Activated B cell treated with CpG ODN at 0.5 μM for 24 hours (primary cell): ENCODE data around the gene LEKR1. TPM values are rescaled to one million over a fixed set of nuclear protein-coding genes. Genes with fewer than 3 reads are reported as not detected.

ENCODE experiments used
- ATAC-seq: fragments of 200-7000 bp; cut with Tn5 transposase; one replicate; pipeline ENCODE4 v1.10.0; 2021; ENCODE audit warnings: low read depth, mild to moderate bottlenecking, moderate library complexity
- CTCF ChIA-PET: fragments of 350-600 bp; sonication (Branson Sonifier 250); formaldehyde crosslinking; loops from one replicate; lab custom pipeline; 2021; ENCODE audit warnings: antibody characterized with exemption; lab: Charles Lee
- POLR2A ChIA-PET: fragments of 350-600 bp; sonication (Branson Sonifier 250); formaldehyde crosslinking; loops from one replicate; lab custom pipeline; 2021; ENCODE audit warnings: antibody characterized with exemption; lab: Charles Lee
- DNase-seq: peaks from one replicate; pipeline ENCODE4 v3.0.0; 2022
- H3K27ac Mint-ChIP-seq: one replicate; pipeline ENCODE4 v1.8.0; 2020; ENCODE audit warnings: mixed read lengths
- H3K27me3 Mint-ChIP-seq: one replicate; pipeline ENCODE4 v1.8.0; 2021; ENCODE audit warnings: mixed read lengths
- H3K36me3 Mint-ChIP-seq: one replicate; pipeline ENCODE4 v1.8.0; 2021; ENCODE audit warnings: low read depth, mixed read lengths
- H3K4me1 Mint-ChIP-seq: one replicate; pipeline ENCODE4 v1.8.0; 2021; ENCODE audit warnings: mixed read lengths
- H3K4me3 Mint-ChIP-seq: one replicate; pipeline ENCODE4 v1.8.0; 2020; ENCODE audit warnings: mild to moderate bottlenecking, mixed read lengths
- H3K9me3 Mint-ChIP-seq: one replicate; pipeline ENCODE4 v1.8.0; 2020; ENCODE audit warnings: mixed read lengths
- intact Hi-C: fragments of 100-400 bp; cut with micrococcal nuclease; formaldehyde crosslinking; loops from one replicate; pipeline ENCODE4 v1.15.1; 2024
- total RNA-seq: library from RNA; stranded (reverse); gene quantifications from 2 replicates; pipeline ENCODE4 v1.2.3, GENCODE V29; 2022
- TF ChIP-seq, protein P1 (sequence below): fragments of 200-600 bp; IDR thresholded peaks from one replicate; pipeline ENCODE4 v1.8.0; 2022; ENCODE audit warnings: antibody characterized with exemption, mild to moderate bottlenecking

LEKR1 gene
- total RNA-seq, 1 donor from 2014 or later = 2.8 TPM

GRCh38 chr3:157093096-157093495 lies 266.9 kb downstream of the LEKR1 start:
- DNase-seq = no peak
- POLR2A ChIA-PET = no interaction called here
- intact Hi-C loops = no loop called here
- peaks cover 22% of the 10 kb centered on the region for H3K4me1 Mint-ChIP-seq
- H3K9me3 Mint-ChIP-seq = no peaks in the 10 kb centered on the region
- H3K27ac Mint-ChIP-seq = no peak overlapping the region
- H3K4me3 Mint-ChIP-seq = no peak overlapping the region
- no peaks in the 10 kb centered on the region for H3K36me3 Mint-ChIP-seq
- CTCF ChIA-PET = interaction anchor here (1.1 kb wide), 1 partner anchor 44 kb away, joined by 4 read pairs; no protein-coding TSS in a partner anchor
- TF ChIP-seq, protein P1, sequence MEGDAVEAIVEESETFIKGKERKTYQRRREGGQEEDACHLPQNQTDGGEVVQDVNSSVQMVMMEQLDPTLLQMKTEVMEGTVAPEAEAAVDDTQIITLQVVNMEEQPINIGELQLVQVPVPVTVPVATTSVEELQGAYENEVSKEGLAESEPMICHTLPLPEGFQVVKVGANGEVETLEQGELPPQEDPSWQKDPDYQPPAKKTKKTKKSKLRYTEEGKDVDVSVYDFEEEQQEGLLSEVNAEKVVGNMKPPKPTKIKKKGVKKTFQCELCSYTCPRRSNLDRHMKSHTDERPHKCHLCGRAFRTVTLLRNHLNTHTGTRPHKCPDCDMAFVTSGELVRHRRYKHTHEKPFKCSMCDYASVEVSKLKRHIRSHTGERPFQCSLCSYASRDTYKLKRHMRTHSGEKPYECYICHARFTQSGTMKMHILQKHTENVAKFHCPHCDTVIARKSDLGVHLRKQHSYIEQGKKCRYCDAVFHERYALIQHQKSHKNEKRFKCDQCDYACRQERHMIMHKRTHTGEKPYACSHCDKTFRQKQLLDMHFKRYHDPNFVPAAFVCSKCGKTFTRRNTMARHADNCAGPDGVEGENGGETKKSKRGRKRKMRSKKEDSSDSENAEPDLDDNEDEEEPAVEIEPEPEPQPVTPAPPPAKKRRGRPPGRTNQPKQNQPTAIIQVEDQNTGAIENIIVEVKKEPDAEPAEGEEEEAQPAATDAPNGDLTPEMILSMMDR = no peak
- H3K27me3 Mint-ChIP-seq = peaks cover 1% of the 10 kb centered on the region
- ATAC-seq = no peak

GRCh38 chr3:157094301-157094700 lies 268.1 kb downstream of the LEKR1 start:
- Mint-ChIP-seq H3K27ac (no peak overlapping the region), H3K4me3 (no peak overlapping the region), H3K36me3 (no peaks in the 10 kb centered on the region), H3K9me3 (no peaks in the 10 kb centered on the region), H3K27me3 (peaks cover 1% of the 10 kb centered on the region), H3K4me1 (peaks cover 15% of the 10 kb centered on the region)
- ATAC-seq = no peak
- intact Hi-C loops = no loop called here
- no peak for DNase-seq
- TF ChIP-seq, protein P1 = no peak
- ChIA-PET CTCF (no interaction called here), POLR2A (interaction anchor here (0.7 kb wide), 1 partner anchor 81 kb away, joined by 3 read pairs; no protein-coding TSS in a partner anchor)

DNA sequence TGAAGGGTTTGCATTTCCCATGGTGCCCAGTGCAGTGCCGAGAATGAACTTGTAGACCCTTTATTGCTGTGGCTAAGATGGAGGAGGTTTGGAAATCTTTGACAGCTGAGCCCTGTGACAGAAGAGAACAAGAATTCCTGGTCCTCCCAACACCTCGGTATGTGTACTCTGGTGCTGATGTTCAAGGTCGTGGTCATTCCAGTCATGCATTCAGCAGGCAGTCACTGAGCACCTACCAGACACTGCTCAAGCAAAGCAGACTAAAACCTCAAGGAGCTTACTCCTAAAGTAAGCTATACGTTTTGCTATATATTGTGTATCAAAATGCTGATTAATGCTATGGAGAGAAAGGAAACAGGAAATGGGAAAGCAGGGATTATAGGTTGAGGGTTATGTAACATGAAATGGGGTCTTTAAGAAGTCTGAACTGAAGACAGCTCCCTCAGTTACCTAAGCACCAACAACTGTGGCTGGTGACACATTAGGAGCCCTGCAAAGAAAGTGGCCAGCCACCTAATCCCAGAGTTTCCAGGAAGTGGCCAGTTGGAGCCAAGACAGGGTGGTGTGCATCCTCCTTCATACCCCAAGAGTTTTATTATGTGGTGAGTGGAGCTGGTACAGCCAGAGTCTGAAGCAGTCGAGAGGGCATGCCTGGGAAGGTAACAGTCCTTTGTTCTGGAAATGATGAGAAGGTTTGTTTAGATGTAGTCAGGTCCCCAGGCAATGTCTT lies 268.8 kb downstream of the LEKR1 start:
- no peak for DNase-seq
- H3K9me3 Mint-ChIP-seq = no peaks in the 10 kb centered on the region
- peaks cover 9% of the 10 kb centered on the region for H3K4me1 Mint-ChIP-seq
- TF ChIP-seq, protein P1 = no peak
- no peak for ATAC-seq
- POLR2A ChIA-PET = no interaction called here
- intact Hi-C loops = no loop called here
- CTCF ChIA-PET = interaction anchor here (1.1 kb wide), 1 partner anchor 42 kb away, joined by 4 read pairs; no protein-coding TSS in a partner anchor
- H3K27ac Mint-ChIP-seq = no peak overlapping the region
- H3K36me3 Mint-ChIP-seq = no peaks in the 10 kb centered on the region
- H3K4me3 Mint-ChIP-seq = no peak overlapping the region
- peaks cover 1% of the 10 kb centered on the region for H3K27me3 Mint-ChIP-seq

Other genes starting within 250 kb of the LEKR1 start
- 31.3 and 32.3 TPM in 2 replicates for gene TIPARP, start 151.8 kb upstream of the LEKR1 start, total RNA-seq